ENCODE results near the gene STMND1. TPM values are rescaled to one million over a fixed set of nuclear protein-coding genes. Genes with fewer than 3 reads are reported as not detected.

Gene STMND1
- polyA plus RNA-seq, 2 of the 4 experiments (the other 2 are of a cell fraction) = not detected

DNA sequence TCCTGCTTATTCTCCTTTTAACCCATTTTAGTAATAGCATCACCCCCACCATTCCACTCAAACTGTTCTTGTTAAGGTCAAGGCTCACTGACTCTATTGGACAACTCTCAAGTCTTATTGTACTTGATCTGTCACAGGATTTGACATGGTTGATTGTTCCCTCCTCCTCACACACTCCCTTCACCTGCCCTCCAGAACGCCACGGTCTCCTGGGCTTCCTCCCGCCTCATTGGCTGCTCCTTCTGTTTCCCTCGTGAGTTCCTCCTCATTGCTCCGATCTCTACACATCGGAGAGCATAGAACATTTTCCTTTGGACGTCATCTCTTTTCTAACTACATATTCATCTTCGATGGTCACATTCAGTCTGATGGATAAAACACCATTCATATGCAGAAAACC, 55.1 kb downstream of the STMND1 start:
- H3K27ac ChIP-seq = no peak overlapping the region
- peaks cover 7% of the 10 kb centered on the region; the same call in 1 of the 3 replicates for H3K4me1 ChIP-seq
- POLR2A ChIA-PET = no interaction called here
- ATAC-seq (no peak), DNase-seq (ENCODE audit: low read depth in 1 of 2, low spot score in 1 of 2) (no peak), FAIRE-seq (no peak)
- H3K9me3 ChIP-seq = peaks cover 11% of the 10 kb centered on the region; the same call in 1 of the 3 replicates
- CTCF ChIA-PET = interaction anchor here (0.6 to 4.4 kb wide), 17 partner anchors 9 to 1765 kb away, joined by 3 to 35 read pairs (median 3); no protein-coding TSS in a partner anchor
- H3K4me3 ChIP-seq = no peak overlapping the region
- TF ChIP-seq KDM5A (IDR thresholded peaks at IDR 0.05) (no peak), ZC3H11A (IDR thresholded peaks at IDR 0.05) (no peak), ZFP36 (IDR thresholded peaks at IDR 0.05; ENCODE audit: borderline replicate concordance, partially characterized antibody) (no peak), RCOR1 (IDR thresholded peaks at IDR 0.05; ENCODE audit: low read depth, low read length) (no peak), NFE2L2 (conservative IDR thresholded peaks at IDR 0.05; ENCODE audit: low read length) (no peak)
- H3K4me2 ChIP-seq = no peak overlapping the region
- WGBS (ENCODE audit: missing lambda C conversion rate) = 74% methylated on average over 8 of the region's 8 CpGs

DNA sequence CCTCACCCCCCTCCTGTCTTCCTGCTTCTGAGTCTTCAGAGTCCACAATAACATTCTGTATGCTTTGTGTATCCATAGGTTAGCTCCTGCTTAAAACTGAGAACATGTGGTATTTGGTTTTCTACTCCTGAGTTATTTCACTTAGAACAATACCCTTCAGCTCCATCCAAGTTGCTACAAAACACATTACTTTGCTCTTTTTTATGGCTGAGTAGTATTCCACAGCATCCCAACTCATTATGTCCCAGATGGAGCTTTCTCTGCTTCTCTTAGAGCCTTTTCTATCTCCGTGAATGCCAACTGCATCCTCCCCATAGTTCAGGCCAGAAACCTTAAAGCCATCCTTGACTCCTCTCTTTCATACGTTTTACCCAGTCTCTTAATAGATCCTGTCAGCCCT, 55.8 kb downstream of the STMND1 start:
- ChIA-PET POLR2A (no interaction called here), CTCF (interaction anchor here (0.6 to 4.4 kb wide), 5 partner anchors 12 to 647 kb away, joined by 3 to 35 read pairs (median 4); no protein-coding TSS in a partner anchor)
- Histone ChIP-seq H3K4me3 (no peak overlapping the region), H3K9me3 (peaks cover 10% of the 10 kb centered on the region; the same call in 1 of the 3 replicates), H3K4me2 (no peak overlapping the region), H3K4me1 (peaks cover 7% of the 10 kb centered on the region; the same call in 1 of the 3 replicates), H3K27ac (no peak overlapping the region)
- ATAC-seq = no peak
- WGBS (ENCODE audit: missing lambda C conversion rate) = 50% methylated on average over 2 of the region's 2 CpGs
- TF ChIP-seq, protein P1, sequence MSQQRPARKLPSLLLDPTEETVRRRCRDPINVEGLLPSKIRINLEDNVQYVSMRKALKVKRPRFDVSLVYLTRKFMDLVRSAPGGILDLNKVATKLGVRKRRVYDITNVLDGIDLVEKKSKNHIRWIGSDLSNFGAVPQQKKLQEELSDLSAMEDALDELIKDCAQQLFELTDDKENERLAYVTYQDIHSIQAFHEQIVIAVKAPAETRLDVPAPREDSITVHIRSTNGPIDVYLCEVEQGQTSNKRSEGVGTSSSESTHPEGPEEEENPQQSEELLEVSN (IDR thresholded peaks at IDR 0.05; ENCODE audit: borderline replicate concordance, low read depth) = no peak
- no peak for TF ChIP-seq FOSB (CRISPR knock-in tag; IDR thresholded peaks at IDR 0.05)
- FAIRE-seq = no peak
- no peak for DNase-seq (ENCODE audit: low read depth in 1 of 2, low spot score in 1 of 2)

DNA sequence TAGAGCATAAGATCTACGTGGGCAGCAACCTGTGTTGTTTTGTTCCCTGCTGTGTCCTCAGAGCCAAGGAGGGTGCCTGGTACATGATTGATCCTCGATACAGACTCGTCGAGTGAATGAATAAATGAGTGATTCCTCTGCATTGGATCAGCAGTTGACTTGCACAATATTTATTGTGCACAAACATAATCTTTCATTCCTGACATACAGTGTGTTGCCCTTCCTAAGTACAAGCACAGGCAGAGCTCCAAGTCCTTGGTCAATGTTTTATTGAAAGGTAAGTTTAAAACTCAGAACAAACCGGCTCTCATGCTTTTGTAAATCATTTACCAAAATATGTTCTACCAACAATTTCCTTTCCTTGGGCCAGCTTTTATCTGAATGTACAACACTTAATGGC, 57.4 kb downstream of the STMND1 start:
- peak overlapping the region; percentile 7 to 38; a peak in 2 of 6 replicates for H3K27ac ChIP-seq
- DNase-seq (ENCODE audit: low read depth in 1 of 2, low spot score in 1 of 2) (peak in 1 of 2 experiments; percentile 26), FAIRE-seq (no peak), ATAC-seq (no peak)
- 13% methylated on average over 5 of the region's 5 CpGs for WGBS (ENCODE audit: missing lambda C conversion rate)
- no peak overlapping the region for H3K4me3 ChIP-seq
- CTCF ChIA-PET = interaction anchor here (0.6 to 1.4 kb wide), 4 partner anchors 8 to 1033 kb away, joined by 3 to 5 read pairs (median 4); no protein-coding TSS in a partner anchor
- peak overlapping the region; percentile 26; the same call in 1 of the 3 replicates for H3K4me2 ChIP-seq
- TF ChIP-seq RAD21 (conservative IDR thresholded peaks at IDR 0.05 in 1 of 2, IDR thresholded peaks at IDR 0.05 in 1 of 2) (no peak), CHD4 (IDR thresholded peaks at IDR 0.05; ENCODE audit: borderline replicate concordance) (no peak), HOXB13 (CRISPR knock-in tag; IDR thresholded peaks at IDR 0.05; ENCODE audit: low read depth) (no peak)
- TF ChIP-seq, protein P2, sequence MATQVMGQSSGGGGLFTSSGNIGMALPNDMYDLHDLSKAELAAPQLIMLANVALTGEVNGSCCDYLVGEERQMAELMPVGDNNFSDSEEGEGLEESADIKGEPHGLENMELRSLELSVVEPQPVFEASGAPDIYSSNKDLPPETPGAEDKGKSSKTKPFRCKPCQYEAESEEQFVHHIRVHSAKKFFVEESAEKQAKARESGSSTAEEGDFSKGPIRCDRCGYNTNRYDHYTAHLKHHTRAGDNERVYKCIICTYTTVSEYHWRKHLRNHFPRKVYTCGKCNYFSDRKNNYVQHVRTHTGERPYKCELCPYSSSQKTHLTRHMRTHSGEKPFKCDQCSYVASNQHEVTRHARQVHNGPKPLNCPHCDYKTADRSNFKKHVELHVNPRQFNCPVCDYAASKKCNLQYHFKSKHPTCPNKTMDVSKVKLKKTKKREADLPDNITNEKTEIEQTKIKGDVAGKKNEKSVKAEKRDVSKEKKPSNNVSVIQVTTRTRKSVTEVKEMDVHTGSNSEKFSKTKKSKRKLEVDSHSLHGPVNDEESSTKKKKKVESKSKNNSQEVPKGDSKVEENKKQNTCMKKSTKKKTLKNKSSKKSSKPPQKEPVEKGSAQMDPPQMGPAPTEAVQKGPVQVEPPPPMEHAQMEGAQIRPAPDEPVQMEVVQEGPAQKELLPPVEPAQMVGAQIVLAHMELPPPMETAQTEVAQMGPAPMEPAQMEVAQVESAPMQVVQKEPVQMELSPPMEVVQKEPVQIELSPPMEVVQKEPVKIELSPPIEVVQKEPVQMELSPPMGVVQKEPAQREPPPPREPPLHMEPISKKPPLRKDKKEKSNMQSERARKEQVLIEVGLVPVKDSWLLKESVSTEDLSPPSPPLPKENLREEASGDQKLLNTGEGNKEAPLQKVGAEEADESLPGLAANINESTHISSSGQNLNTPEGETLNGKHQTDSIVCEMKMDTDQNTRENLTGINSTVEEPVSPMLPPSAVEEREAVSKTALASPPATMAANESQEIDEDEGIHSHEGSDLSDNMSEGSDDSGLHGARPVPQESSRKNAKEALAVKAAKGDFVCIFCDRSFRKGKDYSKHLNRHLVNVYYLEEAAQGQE (IDR thresholded peaks at IDR 0.05) = no peak
- POLR2A ChIA-PET = no interaction called here
- H3K4me1 ChIP-seq = peaks cover 7% of the 10 kb centered on the region; the same call in 1 of the 3 replicates
- peaks cover 2% of the 10 kb centered on the region; the same call in 2 of the 3 replicates for H3K9me3 ChIP-seq

DNA sequence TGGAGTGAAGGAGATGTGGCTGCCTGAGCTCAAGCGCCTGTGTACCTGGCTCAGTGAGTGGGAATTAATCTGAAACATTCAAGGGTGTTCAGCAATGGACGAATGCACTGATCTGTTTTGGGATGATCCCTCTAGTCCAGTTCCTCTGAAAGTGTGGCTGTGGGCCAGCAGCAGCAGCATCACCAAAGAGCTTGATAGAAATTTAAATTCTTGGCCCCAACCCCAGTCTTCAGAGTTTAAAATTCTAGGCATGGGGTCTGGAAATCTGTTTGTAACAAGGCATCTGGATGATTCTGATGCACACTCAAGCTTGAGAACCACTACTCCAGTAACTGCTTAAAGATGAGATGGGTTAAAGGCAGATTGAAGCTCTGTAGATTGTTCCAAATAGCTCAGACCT, 59.2 kb downstream of the STMND1 start:
- Histone ChIP-seq H3K4me2 (no peak overlapping the region), H3K4me3 (no peak overlapping the region), H3K27ac (no peak overlapping the region), H3K9me3 (peaks cover 2% of the 10 kb centered on the region; the same call in 2 of the 3 replicates), H3K4me1 (peaks cover 7% of the 10 kb centered on the region; the same call in 1 of the 3 replicates)
- FAIRE-seq = no peak
- ChIA-PET CTCF (interaction anchor here (1.2 to 1.3 kb wide), 3 partner anchors 47 to 1342 kb away, joined by 3 to 4 read pairs (median 4); no protein-coding TSS in a partner anchor), POLR2A (no interaction called here)
- TF ChIP-seq NFE2L2 (conservative IDR thresholded peaks at IDR 0.05; ENCODE audit: low read length) (no peak), CEBPB (IDR thresholded peaks at IDR 0.05) (no peak), NPAS2 (CRISPR knock-in tag; IDR thresholded peaks at IDR 0.05; ENCODE audit: borderline replicate concordance) (no peak), EP300 (IDR thresholded peaks at IDR 0.05) (no peak), PHF8 (IDR thresholded peaks at IDR 0.05; ENCODE audit: borderline replicate concordance, low read depth) (no peak), HOXB5 (CRISPR knock-in tag; IDR thresholded peaks at IDR 0.05) (no peak), BHLHE40 (IDR thresholded peaks at IDR 0.05; ENCODE audit: low read depth, low read length) (no peak), CBX2 (IDR thresholded peaks at IDR 0.05; ENCODE audit: borderline replicate concordance, low read depth) (no peak), NR3C1 (IDR thresholded peaks at IDR 0.05) (no peak), RFX5 (IDR thresholded peaks at IDR 0.05) (no peak), FOSL2 (IDR thresholded peaks at IDR 0.05) (no peak), FOSL2 (CRISPR knock-in tag; IDR thresholded peaks at IDR 0.05) (no peak), POLR2AphosphoS2 (conservative IDR thresholded peaks at IDR 0.05; ENCODE audit: low read length) (no peak)
- TF ChIP-seq, protein P1 (IDR thresholded peaks at IDR 0.05; ENCODE audit: borderline replicate concordance, low read depth) = no peak
- TF ChIP-seq, protein P3, sequence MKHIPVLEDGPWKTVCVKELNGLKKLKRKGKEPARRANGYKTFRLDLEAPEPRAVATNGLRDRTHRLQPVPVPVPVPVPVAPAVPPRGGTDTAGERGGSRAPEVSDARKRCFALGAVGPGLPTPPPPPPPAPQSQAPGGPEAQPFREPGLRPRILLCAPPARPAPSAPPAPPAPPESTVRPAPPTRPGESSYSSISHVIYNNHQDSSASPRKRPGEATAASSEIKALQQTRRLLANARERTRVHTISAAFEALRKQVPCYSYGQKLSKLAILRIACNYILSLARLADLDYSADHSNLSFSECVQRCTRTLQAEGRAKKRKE (CRISPR knock-in tag; IDR thresholded peaks at IDR 0.05; ENCODE audit: low read depth) = no peak
- ATAC-seq = no peak
- no peak for DNase-seq (ENCODE audit: low read depth in 1 of 2, low spot score in 1 of 2)
- WGBS (ENCODE audit: missing lambda C conversion rate) = 74% methylated on average over 2 of the region's 2 CpGs
